Coronary artery (tissue), 2 donors: Measurements from ENCODE around the gene ADPGK.

Experiments
- DNase-seq: peaks from one replicate; pipeline ENCODE4 v3.0.0-alpha.2; 2017; ENCODE audit warnings: low spot score
- H3K27ac ChIP-seq, 2 donors: fragments of 200-600 bp; sonication (generic); one replicate each; pipeline ENCODE4 v1.5.1; 2016 to 2019
- H3K4me3 ChIP-seq: fragments of 200-600 bp; sonication (generic); 2 replicates; pipeline ENCODE4 v1.5.1; 2016; ENCODE audit warnings: mild to moderate bottlenecking, moderate library complexity
- TF ChIP-seq, protein P1 (sequence below): fragments of 200-600 bp; sonication (generic); IDR thresholded peaks from one replicate; pipeline ENCODE4 v1.5.1; 2019; ENCODE audit warnings: antibody characterized with exemption

The ADPGK gene

GRCh38 chr15:72770673-72771328, 12.8 kb downstream of the ADPGK start:
- TF ChIP-seq, protein P1, sequence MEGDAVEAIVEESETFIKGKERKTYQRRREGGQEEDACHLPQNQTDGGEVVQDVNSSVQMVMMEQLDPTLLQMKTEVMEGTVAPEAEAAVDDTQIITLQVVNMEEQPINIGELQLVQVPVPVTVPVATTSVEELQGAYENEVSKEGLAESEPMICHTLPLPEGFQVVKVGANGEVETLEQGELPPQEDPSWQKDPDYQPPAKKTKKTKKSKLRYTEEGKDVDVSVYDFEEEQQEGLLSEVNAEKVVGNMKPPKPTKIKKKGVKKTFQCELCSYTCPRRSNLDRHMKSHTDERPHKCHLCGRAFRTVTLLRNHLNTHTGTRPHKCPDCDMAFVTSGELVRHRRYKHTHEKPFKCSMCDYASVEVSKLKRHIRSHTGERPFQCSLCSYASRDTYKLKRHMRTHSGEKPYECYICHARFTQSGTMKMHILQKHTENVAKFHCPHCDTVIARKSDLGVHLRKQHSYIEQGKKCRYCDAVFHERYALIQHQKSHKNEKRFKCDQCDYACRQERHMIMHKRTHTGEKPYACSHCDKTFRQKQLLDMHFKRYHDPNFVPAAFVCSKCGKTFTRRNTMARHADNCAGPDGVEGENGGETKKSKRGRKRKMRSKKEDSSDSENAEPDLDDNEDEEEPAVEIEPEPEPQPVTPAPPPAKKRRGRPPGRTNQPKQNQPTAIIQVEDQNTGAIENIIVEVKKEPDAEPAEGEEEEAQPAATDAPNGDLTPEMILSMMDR = no peak
- DNase-seq = no peak
- Histone ChIP-seq H3K27ac (no peak overlapping the region), H3K4me3 (no peak overlapping the region)

- no peak for DNase-seq
- TF ChIP-seq, protein P1 = no peak
- no peak overlapping the region for H3K27ac ChIP-seq
- H3K4me3 ChIP-seq = no peak overlapping the region
Measured at GRCh38 chr15:72766780-72767179, 16.8 kb downstream of the ADPGK start.

DNA sequence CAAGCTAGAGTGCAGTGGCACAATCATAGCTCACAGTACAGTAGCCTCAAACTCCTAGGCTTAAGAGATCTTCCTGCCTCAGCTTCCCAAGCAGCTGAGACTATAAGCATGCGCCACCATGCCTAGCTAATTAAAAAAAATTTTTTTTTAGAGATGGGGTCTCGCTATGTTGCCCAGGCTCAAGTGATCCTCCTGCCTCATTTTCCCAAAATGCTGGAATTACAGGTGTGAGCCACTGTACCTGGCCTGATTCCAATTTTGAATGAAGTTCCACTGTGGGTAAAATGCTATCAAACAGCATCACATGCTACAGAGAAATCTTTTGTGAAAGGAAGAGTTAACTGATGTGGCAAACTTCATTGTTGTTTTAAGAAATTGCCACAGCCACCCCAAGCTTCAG, 17.5 kb downstream of the ADPGK start:
- no peak overlapping the region for H3K27ac ChIP-seq
- H3K4me3 ChIP-seq = no peak overlapping the region
- TF ChIP-seq, protein P1 = no peak
- no peak for DNase-seq

DNA sequence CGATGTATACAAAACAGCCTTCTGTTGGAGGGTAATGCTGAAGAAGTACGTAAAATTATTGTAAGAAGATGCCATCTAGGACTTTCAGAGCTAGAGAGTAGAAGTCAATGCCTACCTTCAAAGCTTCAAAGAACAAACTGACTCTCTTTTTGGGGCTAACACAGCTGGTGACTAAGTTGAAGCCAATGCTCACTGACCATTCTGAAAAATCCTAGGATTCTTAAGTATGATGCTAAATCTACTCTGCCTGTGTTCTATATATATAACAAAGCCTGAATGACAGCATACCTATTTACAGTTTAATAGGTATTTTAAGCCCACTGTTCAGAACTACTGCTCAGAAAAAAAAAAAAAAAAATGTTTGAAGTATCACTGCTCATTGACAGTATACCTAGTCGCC, 18.9 kb downstream of the ADPGK start:
- DNase-seq = no peak
- no peak overlapping the region for H3K27ac ChIP-seq
- TF ChIP-seq, protein P1 = no peak
- no peak overlapping the region for H3K4me3 ChIP-seq

DNA sequence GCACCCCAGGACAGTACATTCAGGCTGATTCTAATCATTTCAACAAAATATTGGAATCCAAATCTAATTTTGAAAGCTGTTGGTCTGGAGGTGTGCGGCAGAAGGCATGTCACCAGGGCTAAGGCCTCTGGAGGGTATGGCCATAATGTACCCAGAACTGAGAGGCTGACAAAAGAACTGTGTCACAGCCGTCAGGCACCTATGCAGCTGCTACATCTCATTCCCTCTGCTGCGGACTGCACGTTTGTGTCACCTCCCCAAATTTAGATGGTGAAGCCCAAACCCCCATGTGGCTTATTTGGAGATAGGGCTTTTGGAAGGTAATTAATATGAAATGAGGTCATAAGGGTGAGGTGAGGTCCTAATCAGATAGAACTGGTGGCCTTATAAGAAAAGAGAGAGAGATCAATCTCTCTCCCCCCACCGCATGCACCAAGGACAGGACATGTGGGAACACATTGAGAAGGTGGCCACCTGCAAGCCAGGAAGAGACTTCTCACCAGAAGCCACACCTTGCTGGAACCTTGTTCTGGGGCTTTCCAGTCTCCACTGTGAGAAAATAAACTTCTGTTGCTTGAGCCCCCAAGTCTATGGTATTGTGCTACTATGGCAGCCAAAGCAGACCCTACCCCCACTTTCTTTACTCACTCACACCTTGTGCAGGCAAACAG, 22.8 kb downstream of the ADPGK start:
- DNase-seq = no peak
- Histone ChIP-seq H3K4me3 (no peak overlapping the region), H3K27ac (no peak overlapping the region)
- TF ChIP-seq, protein P1 = no peak

- no peak for DNase-seq
- Histone ChIP-seq H3K27ac (no peak overlapping the region), H3K4me3 (no peak overlapping the region)
Measured at GRCh38 chr15:72758182-72758581, 25.4 kb downstream of the ADPGK start.

More at GRCh38 chr15:72758182-72758581, 25.4 kb downstream of the ADPGK start:
- TF ChIP-seq, protein P1 = no peak
